ENCODE measurements around the gene IL24. TPM values are rescaled to one million over a fixed set of nuclear protein-coding genes. Genes with fewer than 3 reads are reported as not detected.

IL24 gene
- total and polyA plus RNA-seq, 3 donors from 2014 or later, result not detected

- no peaks in the 10 kb centered on the region for H3K9me3 ChIP-seq
- WGBS, 2 donors, result 60 to 74% methylated on average over 19 to 23 of the region's 23 CpGs
- H3K4me1 ChIP-seq, result no peaks in the 10 kb centered on the region
- H3K4me3 ChIP-seq, result no peak overlapping the region
- intact Hi-C loops (cut with DNase I; ENCODE audit: low total_unique reads), result no loop called here
- H3K27ac ChIP-seq, result no peak overlapping the region
- TF ChIP-seq CTCF (IDR thresholded peaks at IDR 0.05), result peak in 2 of 3 experiments; percentile 6 to 12
- no peak for TF ChIP-seq POLR2A (IDR thresholded peaks at IDR 0.05)
- H3K36me3 ChIP-seq (ENCODE audit: low read depth, missing control alignments), result no peaks in the 10 kb centered on the region
- no peaks in the 10 kb centered on the region for H3K27me3 ChIP-seq
- DNase-seq, result peak; percentile 33
Measured at GRCh38 chr1:206907304-206907991, 10.2 kb downstream of the IL24 start.

GRCh38 chr1:206908038-206908437 is 10.8 kb downstream of the IL24 start:
- Histone ChIP-seq H3K9me3 (no peaks in the 10 kb centered on the region), H3K36me3 (ENCODE audit: low read depth, missing control alignments) (no peaks in the 10 kb centered on the region), H3K4me1 (no peaks in the 10 kb centered on the region), H3K27ac (no peak overlapping the region), H3K4me3 (no peak overlapping the region), H3K27me3 (no peaks in the 10 kb centered on the region)
- TF ChIP-seq POLR2A (IDR thresholded peaks at IDR 0.05) (no peak), CTCF (IDR thresholded peaks at IDR 0.05) (no peak)
- 73 to 74% methylated on average over 10 of the region's 10 CpGs for WGBS, 2 donors
- intact Hi-C loops (cut with DNase I; ENCODE audit: low total_unique reads), result no loop called here
- DNase-seq, result no peak

GRCh38 chr1:206909161-206909882 is 12.1 kb downstream of the IL24 start:
- DNase-seq, result peak; percentile 66
- Histone ChIP-seq H3K4me1 (no peaks in the 10 kb centered on the region), H3K4me3 (peak overlapping the region; percentile 43 to 63), H3K9me3 (no peaks in the 10 kb centered on the region), H3K27me3 (no peaks in the 10 kb centered on the region), H3K27ac (peak overlapping the region in 1 of 2 donors; percentile 27), H3K36me3 (ENCODE audit: low read depth, missing control alignments) (no peaks in the 10 kb centered on the region)
- TF ChIP-seq CTCF (IDR thresholded peaks at IDR 0.05) (no peak), POLR2A (IDR thresholded peaks at IDR 0.05) (no peak)
- intact Hi-C loops (cut with DNase I; ENCODE audit: low total_unique reads), result no loop called here
- WGBS, 2 donors, result 2 to 3% methylated on average over 11 to 56 of the region's 69 CpGs

GRCh38 chr1:206909883-206910318 is 12.7 kb downstream of the IL24 start:
- peak overlapping the region; percentile 43 to 63 for H3K4me3 ChIP-seq
- WGBS, 2 donors, result 8 to 15% methylated on average over 8 to 14 of the region's 14 CpGs
- no peaks in the 10 kb centered on the region for H3K27me3 ChIP-seq
- no peaks in the 10 kb centered on the region for H3K9me3 ChIP-seq
- peak overlapping the region in 1 of 2 donors; percentile 27 for H3K27ac ChIP-seq
- H3K4me1 ChIP-seq, result no peaks in the 10 kb centered on the region
- H3K36me3 ChIP-seq (ENCODE audit: low read depth, missing control alignments), result no peaks in the 10 kb centered on the region
- peak; percentile 29 for DNase-seq
- no peak for TF ChIP-seq CTCF (IDR thresholded peaks at IDR 0.05)
- no peak for TF ChIP-seq POLR2A (IDR thresholded peaks at IDR 0.05)
- intact Hi-C loops (cut with DNase I; ENCODE audit: low total_unique reads), result loop anchor here (5.0 to 10.0 kb wide), 2 partner anchors 173 to 275 kb away; partner anchors contain the start of gene DYRK3

All from testis (tissue), 3 donors.